Naive thymus-derived CD4-positive, alpha-beta T cell (primary cell): ENCODE measurements around the gene SGMS1. TPM values are rescaled to one million over a fixed set of nuclear protein-coding genes. Genes with fewer than 3 reads are reported as not detected.
"Not testable (repeated sequence)": the region's sequence is repeated elsewhere in the genome, so short reads cannot be mapped to it uniquely, and the experiment has no call there.

Experiments used
- ATAC-seq: fragments of 150-1000 bp; cut with Tn5 transposase; 2 replicates; pipeline ENCODE4 v1.10.0; 2021; ENCODE audit warnings: mild to moderate bottlenecking, moderate library complexity
- CTCF ChIA-PET: fragments of 350-600 bp; sonication (Branson Sonifier 250); formaldehyde crosslinking; loops from one replicate; lab custom pipeline; 2021; ENCODE audit warnings: antibody characterized with exemption; lab: Charles Lee
- POLR2A ChIA-PET: fragments of 350-600 bp; sonication (Branson Sonifier 250); formaldehyde crosslinking; loops from one replicate; lab custom pipeline; 2021; ENCODE audit warnings: antibody characterized with exemption, inconsistent platforms; lab: Charles Lee
- DNase-seq, 9 donors: peaks; one replicate each; pipeline versions ENCODE4 v3.0.0 to v3.0.0-alpha.2; 2020 to 2022; ENCODE audit warnings: mixed read lengths in 1 of 9
- H3K27ac ChIP-seq: one replicate; pipeline ENCODE4 v1.7.0; 2013; ENCODE audit warnings: mild to moderate bottlenecking, low read depth, low read length, moderate library complexity
- H3K27me3 ChIP-seq, 2 donors: one replicate each; pipeline ENCODE4 v1.7.0; 2013; ENCODE audit warnings: low read length in 2 of 2, mild to moderate bottlenecking in 2 of 2, moderate library complexity in 2 of 2; ENCODE audit not compliant: control insufficient read depth in 2 of 2, insufficient read depth in 2 of 2
- H3K36me3 ChIP-seq, 3 experiments: 1 replicate in 2 of 3; 2 replicates in 1 of 3; pipeline ENCODE4 v1.7.0; 2013; ENCODE audit warnings: low read length in 3 of 3, mild to moderate bottlenecking in 3 of 3, moderate library complexity in 1 of 3; ENCODE audit not compliant: insufficient read depth in 3 of 3, control insufficient read depth in 2 of 3
- H3K4me1 ChIP-seq, 2 donors: one replicate each; pipeline ENCODE4 v1.7.0; 2013; ENCODE audit warnings: low read length in 2 of 2, mild to moderate bottlenecking in 2 of 2, moderate library complexity in 1 of 2; ENCODE audit not compliant: control insufficient read depth in 2 of 2, insufficient read depth in 2 of 2
- H3K4me3 ChIP-seq: 2 replicates; pipeline ENCODE4 v1.7.0; 2013; ENCODE audit warnings: mild to moderate bottlenecking, low read length
- H3K9me3 ChIP-seq, 3 experiments: 1 replicate in 2 of 3; 2 replicates in 1 of 3; pipeline ENCODE4 v1.7.0; 2013; ENCODE audit warnings: low read length in 3 of 3; ENCODE audit not compliant: control insufficient read depth in 2 of 3
- H3K27ac Mint-ChIP-seq, 9 donors: one replicate each; pipeline ENCODE4 v1.8.0; 2020 to 2022; ENCODE audit warnings: mixed read lengths in 9 of 9, mild to moderate bottlenecking in 8 of 9, moderate library complexity in 5 of 9, inconsistent platforms in 2 of 9
- H3K27me3 Mint-ChIP-seq, 5 donors: one replicate each; pipeline ENCODE4 v1.8.0; 2021 to 2022; ENCODE audit warnings: mixed read lengths in 5 of 5, mild to moderate bottlenecking in 1 of 5
- H3K36me3 Mint-ChIP-seq, 5 donors: one replicate each; pipeline ENCODE4 v1.8.0; 2020 to 2022; ENCODE audit warnings: mixed read lengths in 5 of 5, mild to moderate bottlenecking in 3 of 5, inconsistent platforms in 1 of 5
- H3K4me1 Mint-ChIP-seq, 7 donors: one replicate each; pipeline ENCODE4 v1.8.0; 2020 to 2022; ENCODE audit warnings: mixed read lengths in 7 of 7, mild to moderate bottlenecking in 3 of 7, inconsistent platforms in 1 of 7
- H3K4me3 Mint-ChIP-seq, 10 donors: one replicate each; pipeline ENCODE4 v1.8.0; 2020 to 2022; ENCODE audit warnings: mild to moderate bottlenecking in 10 of 10, mixed read lengths in 10 of 10, moderate library complexity in 6 of 10, inconsistent platforms in 2 of 10
- H3K9me3 Mint-ChIP-seq, 11 donors: one replicate each; pipeline ENCODE4 v1.8.0; 2020 to 2022; ENCODE audit warnings: mixed read lengths in 11 of 11, mild to moderate bottlenecking in 4 of 11, inconsistent platforms in 1 of 11, moderate library complexity in 1 of 11
- intact Hi-C, 2 donors: fragments of 100-400 bp; cut with micrococcal nuclease; formaldehyde crosslinking; loops; one replicate each; pipeline ENCODE4 v1.15.1; 2023
- polyA plus RNA-seq, 2 donors: library from polyadenylated mRNA; unstranded; fragments of 300-500 nt; fragmentation: Illumina TruSeq; gene quantifications; one replicate each; pipeline ENCODE4 v1.2.3, GENCODE V29; 2021
- total RNA-seq, 6 experiments: library from RNA in 5 of 6; stranded (reverse) in 5 of 6; gene quantifications; 1 replicate in 5 of 6; 2 replicates in 1 of 6; pipeline ENCODE4 v1.2.3 and lab custom pipeline; 2021 to 2026

Gene SGMS1
- total and polyA plus RNA-seq, 7 experiments from 2014 or later = 11.5 to 45.7 (median 29.4) TPM

GRCh38 chr10:50456719-50457118, 167.0 kb downstream of the SGMS1 start:
- H3K9me3 Mint-ChIP-seq = no peaks in the 10 kb centered on the region
- no peaks in the 10 kb centered on the region for H3K4me1 ChIP-seq
- DNase-seq (no peak), ATAC-seq (no peak)
- H3K4me1 Mint-ChIP-seq = peaks cover 0 to 29% (median 14%) of the 10 kb centered on the region in 7 donors
- H3K4me3 ChIP-seq = no peak overlapping the region
- peaks cover 7 to 46% (median 35%) of the 10 kb centered on the region in 5 donors for H3K36me3 Mint-ChIP-seq
- intact Hi-C loops = no loop called here
- peaks cover 0 to 15% (median 0%) of the 10 kb centered on the region in 3 experiments for H3K36me3 ChIP-seq
- ChIA-PET POLR2A (no interaction called here), CTCF (no interaction called here)
- H3K27me3 Mint-ChIP-seq = no peaks in the 10 kb centered on the region
- H3K4me3 Mint-ChIP-seq = no peak overlapping the region
- no peaks in the 10 kb centered on the region for H3K9me3 ChIP-seq
- peak overlapping the region in 1 of 9 donors; percentile 17 for H3K27ac Mint-ChIP-seq
- no peak overlapping the region for H3K27ac ChIP-seq
- H3K27me3 ChIP-seq = no peaks in the 10 kb centered on the region

- Histone ChIP-seq H3K9me3 (no peaks in the 10 kb centered on the region), H3K4me3 (no peak overlapping the region), H3K27ac (no peak overlapping the region), H3K27me3 (no peaks in the 10 kb centered on the region), H3K36me3 (peaks cover 0 to 3% (median 0%) of the 10 kb centered on the region in 3 experiments), H3K4me1 (no peaks in the 10 kb centered on the region)
- H3K4me3 Mint-ChIP-seq = no peak overlapping the region
- peaks cover 0 to 36% (median 28%) of the 10 kb centered on the region in 5 donors for H3K36me3 Mint-ChIP-seq
- CTCF ChIA-PET = no interaction called here
- H3K4me1 Mint-ChIP-seq = peaks cover 2 to 29% (median 20%) of the 10 kb centered on the region in 7 donors
- DNase-seq (no peak), ATAC-seq (no peak)
- no peaks in the 10 kb centered on the region for H3K9me3 Mint-ChIP-seq
- no peaks in the 10 kb centered on the region for H3K27me3 Mint-ChIP-seq
- POLR2A ChIA-PET = no interaction called here
- peak overlapping the region in 4 of 9 donors; percentile 6 to 39 (median 16) for H3K27ac Mint-ChIP-seq
- intact Hi-C loops = no loop called here
These were observed 169.8 kb downstream of the SGMS1 start for GRCh38 chr10:50453940-50454339.

GRCh38 chr10:50452603-50453002, 171.2 kb downstream of the SGMS1 start:
- intact Hi-C loops = no loop called here
- ChIA-PET CTCF (no interaction called here), POLR2A (no interaction called here)
- peaks cover 7 to 29% (median 23%) of the 10 kb centered on the region in 7 donors for H3K4me1 Mint-ChIP-seq
- no peaks in the 10 kb centered on the region for H3K27me3 ChIP-seq
- ATAC-seq = no peak
- no peaks in the 10 kb centered on the region for H3K4me1 ChIP-seq
- no peak overlapping the region for H3K4me3 Mint-ChIP-seq
- H3K9me3 ChIP-seq = no peaks in the 10 kb centered on the region
- H3K36me3 Mint-ChIP-seq = peaks cover 0 to 33% (median 21%) of the 10 kb centered on the region in 5 donors
- H3K36me3 ChIP-seq = peaks cover 0 to 3% (median 0%) of the 10 kb centered on the region in 3 experiments
- no peak overlapping the region for H3K27ac ChIP-seq
- peak overlapping the region in 2 of 9 donors; percentile 7 to 54 for H3K27ac Mint-ChIP-seq
- H3K4me3 ChIP-seq = no peak overlapping the region
- no peaks in the 10 kb centered on the region for H3K27me3 Mint-ChIP-seq
- no peak for DNase-seq
- H3K9me3 Mint-ChIP-seq = no peaks in the 10 kb centered on the region

- no peak overlapping the region for H3K27ac ChIP-seq
- no peaks in the 10 kb centered on the region for H3K9me3 ChIP-seq
- POLR2A ChIA-PET = no interaction called here
- no peak overlapping the region for H3K4me3 ChIP-seq
- no peaks in the 10 kb centered on the region for H3K36me3 ChIP-seq
- intact Hi-C loops = no loop called here
- CTCF ChIA-PET = no interaction called here
- DNase-seq = no peak
- H3K4me1 ChIP-seq = no peaks in the 10 kb centered on the region
- H3K9me3 Mint-ChIP-seq = peaks cover 0 to 15% (median 4%) of the 10 kb centered on the region in 11 donors
- no peak for ATAC-seq
- H3K4me1 Mint-ChIP-seq = peaks cover 6 to 14% (median 10%) of the 10 kb centered on the region in 7 donors
- no peaks in the 10 kb centered on the region for H3K27me3 Mint-ChIP-seq
- no peak overlapping the region for H3K4me3 Mint-ChIP-seq
- no peaks in the 10 kb centered on the region for H3K27me3 ChIP-seq
- peaks cover 4 to 50% (median 46%) of the 10 kb centered on the region in 5 donors for H3K36me3 Mint-ChIP-seq
- H3K27ac Mint-ChIP-seq = no peak overlapping the region
These were observed 176.1 kb downstream of the SGMS1 start for GRCh38 chr10:50447691-50448090.

GRCh38 chr10:50445777-50446176, 178.0 kb downstream of the SGMS1 start:
- H3K27ac ChIP-seq, DNase-seq, H3K36me3 ChIP-seq, intact Hi-C loops, H3K9me3 ChIP-seq, POLR2A ChIA-PET, H3K4me3 ChIP-seq, H3K27ac Mint-ChIP-seq, H3K27me3 Mint-ChIP-seq, H3K27me3 ChIP-seq, CTCF ChIA-PET, ATAC-seq, H3K4me3 Mint-ChIP-seq, H3K4me1 ChIP-seq: not testable (repeated sequence)
- Mint-ChIP-seq H3K4me1 (peaks cover 0 to 13% (median 10%) of the 10 kb centered on the region in 7 donors), H3K9me3 (peaks cover 0 to 15% (median 4%) of the 10 kb centered on the region in 11 donors), H3K36me3 (peaks cover 4 to 47% (median 42%) of the 10 kb centered on the region in 5 donors)

DNA sequence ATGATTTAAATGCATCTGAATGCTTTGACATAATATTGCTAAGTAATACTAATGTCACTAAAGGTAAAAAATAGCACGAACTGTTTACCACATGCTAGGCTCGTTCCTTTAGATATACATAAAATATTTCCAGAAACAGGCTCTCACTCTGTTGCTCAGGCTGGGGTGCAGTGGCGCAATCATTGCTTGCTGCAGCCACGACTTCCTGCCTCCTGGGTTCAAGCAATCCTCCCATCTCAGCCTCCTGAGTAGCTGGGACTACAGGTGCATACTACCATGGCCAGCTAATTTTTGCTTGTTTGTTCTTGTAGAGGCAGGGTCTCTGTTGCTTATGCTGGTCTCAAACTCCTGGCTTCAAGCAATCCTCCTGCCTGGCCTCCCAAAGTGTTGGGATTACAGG, 183.3 kb downstream of the SGMS1 start:
- Mint-ChIP-seq H3K9me3 (peaks cover 0 to 7% (median 2%) of the 10 kb centered on the region in 11 donors), H3K36me3 (peaks cover 0 to 50% (median 36%) of the 10 kb centered on the region in 5 donors), H3K4me1 (peaks cover 8 to 32% (median 17%) of the 10 kb centered on the region in 7 donors), H3K27me3 (no peaks in the 10 kb centered on the region), H3K27ac (no peak overlapping the region), H3K4me3 (no peak overlapping the region)
- H3K27me3 ChIP-seq = no peaks in the 10 kb centered on the region
- no peak for DNase-seq
- no peak for ATAC-seq
- no peak overlapping the region for H3K4me3 ChIP-seq
- CTCF ChIA-PET = no interaction called here
- H3K27ac ChIP-seq = no peak overlapping the region
- intact Hi-C loops = no loop called here
- POLR2A ChIA-PET = no interaction called here
- no peaks in the 10 kb centered on the region for H3K9me3 ChIP-seq
- no peaks in the 10 kb centered on the region for H3K4me1 ChIP-seq
- H3K36me3 ChIP-seq = no peaks in the 10 kb centered on the region

DNA sequence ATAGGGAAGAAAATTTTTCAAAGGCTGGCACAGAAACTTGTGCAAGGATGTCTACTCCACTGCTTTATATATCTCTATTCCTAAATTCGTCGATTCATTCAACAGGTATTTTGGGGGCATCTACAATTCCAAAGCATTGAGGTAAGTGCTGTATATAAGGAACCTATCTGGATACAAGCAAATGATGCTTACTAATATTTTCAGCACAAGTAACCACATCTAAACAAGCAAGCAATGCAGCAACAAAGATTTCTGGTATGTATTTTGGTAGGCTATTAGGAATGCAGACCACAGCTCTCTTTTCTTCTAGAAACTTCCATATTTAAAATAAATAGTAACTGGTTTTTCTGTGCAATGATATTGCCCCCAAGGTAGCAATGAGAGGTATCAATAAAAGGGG, 183.9 kb downstream of the SGMS1 start:
- ATAC-seq = no peak
- DNase-seq = no peak
- Histone ChIP-seq H3K4me1 (no peaks in the 10 kb centered on the region), H3K27me3 (no peaks in the 10 kb centered on the region), H3K36me3 (no peaks in the 10 kb centered on the region), H3K27ac (no peak overlapping the region), H3K9me3 (no peaks in the 10 kb centered on the region), H3K4me3 (no peak overlapping the region)
- Mint-ChIP-seq H3K27me3 (no peaks in the 10 kb centered on the region), H3K9me3 (peaks cover 0 to 5% (median 2%) of the 10 kb centered on the region in 11 donors), H3K4me3 (no peak overlapping the region), H3K27ac (no peak overlapping the region), H3K36me3 (peaks cover 0 to 48% (median 33%) of the 10 kb centered on the region in 5 donors), H3K4me1 (peaks cover 8 to 32% (median 17%) of the 10 kb centered on the region in 7 donors)
- intact Hi-C loops = no loop called here
- ChIA-PET CTCF (no interaction called here), POLR2A (no interaction called here)
